Osteocyte (in vitro differentiated cells): ENCODE data around the gene MARCHF10. TPM values are rescaled to one million over a fixed set of nuclear protein-coding genes. Genes with fewer than 3 reads are reported as not detected.

Source experiments
- DNase-seq: peaks from one replicate; pipeline ENCODE4 v3.0.0; 2021; ENCODE audit warnings: mixed read lengths; ENCODE audit not compliant: unreplicated experiment; ENCODE audit errors: extremely low spot score
- H3K27ac Mint-ChIP-seq: one replicate; pipeline ENCODE4 v1.8.0; 2021; ENCODE audit warnings: mild to moderate bottlenecking, mixed read lengths; ENCODE audit not compliant: unreplicated experiment
- H3K27me3 Mint-ChIP-seq: one replicate; pipeline ENCODE4 v1.8.0; 2021; ENCODE audit warnings: mixed read lengths; ENCODE audit not compliant: unreplicated experiment
- H3K36me3 Mint-ChIP-seq: one replicate; pipeline ENCODE4 v1.8.0; 2021; ENCODE audit warnings: mixed read lengths; ENCODE audit not compliant: unreplicated experiment
- H3K4me1 Mint-ChIP-seq: one replicate; pipeline ENCODE4 v1.8.0; 2021; ENCODE audit warnings: mixed read lengths; ENCODE audit not compliant: unreplicated experiment
- H3K4me3 Mint-ChIP-seq: one replicate; pipeline ENCODE4 v1.8.0; 2021; ENCODE audit warnings: mild to moderate bottlenecking, moderate library complexity, mixed read lengths; ENCODE audit not compliant: unreplicated experiment
- H3K9me3 Mint-ChIP-seq: one replicate; pipeline ENCODE4 v1.8.0; 2021; ENCODE audit warnings: mixed read lengths; ENCODE audit not compliant: unreplicated experiment
- CTCF ChIP-seq: fragments of 200-600 bp; sonication (generic); IDR thresholded peaks from 2 replicates; pipeline ENCODE4 v1.5.0; 2021; ENCODE audit warnings: antibody characterized with exemption, mild to moderate bottlenecking, moderate library complexity
- total RNA-seq: library from RNA; stranded (reverse); gene quantifications from 2 replicates; pipeline ENCODE4 v1.2.1, GENCODE V29; 2021

The MARCHF10 gene
- total RNA-seq, 1 donor from 2014 or later: not detected

DNA sequence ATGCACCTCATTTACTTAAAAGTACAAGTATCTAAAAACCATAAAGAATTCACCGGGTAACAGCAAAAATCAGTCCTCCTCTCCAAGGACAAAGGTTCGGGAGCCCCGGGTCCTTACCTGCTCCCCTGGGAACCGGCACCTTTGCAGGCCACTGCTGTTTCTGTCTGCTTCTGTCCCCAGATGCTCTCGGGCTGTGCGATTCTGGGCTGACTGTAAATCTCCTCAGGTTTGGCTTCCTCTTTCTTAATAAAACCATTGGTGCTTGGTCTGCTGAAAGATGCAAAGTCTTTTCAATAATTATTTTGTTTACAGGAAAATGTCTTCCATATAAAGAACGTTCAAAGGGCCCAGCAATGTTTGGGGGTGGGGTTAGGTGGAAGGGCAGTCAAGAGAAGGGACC, 63.9 kb downstream of the MARCHF10 start:
- Mint-ChIP-seq H3K4me1 (peaks cover 9% of the 10 kb centered on the region), H3K27me3 (peaks cover 3% of the 10 kb centered on the region)

DNA sequence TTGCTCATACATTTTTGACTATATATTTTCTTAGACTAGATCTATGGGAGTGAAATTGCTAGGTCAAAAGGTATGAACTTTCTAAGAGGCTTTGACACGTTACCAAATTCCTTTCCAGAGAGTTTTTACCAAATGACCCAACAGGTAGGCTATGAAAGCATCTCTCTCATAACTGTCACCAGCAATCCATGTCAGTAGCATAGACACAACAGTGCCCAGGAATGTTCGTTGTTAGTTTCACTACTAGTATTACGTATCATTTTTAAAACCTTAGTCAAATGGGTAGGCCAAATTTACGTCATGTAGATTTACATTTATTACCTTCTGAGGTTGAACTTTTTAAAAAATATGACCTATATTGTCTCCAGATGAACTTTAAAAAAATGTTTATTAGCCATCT, 66.8 kb downstream of the MARCHF10 start:
- Mint-ChIP-seq H3K27ac (no peak overlapping the region), H3K9me3 (no peaks in the 10 kb centered on the region), H3K4me1 (peaks cover 9% of the 10 kb centered on the region), H3K4me3 (no peak overlapping the region), H3K36me3 (no peaks in the 10 kb centered on the region), H3K27me3 (peaks cover 3% of the 10 kb centered on the region)
- TF ChIP-seq CTCF: no peak
- DNase-seq: no peak

More for the DNA sequence above, 63.9 kb downstream of the MARCHF10 start:
- no peak for DNase-seq
- no peaks in the 10 kb centered on the region for H3K9me3 Mint-ChIP-seq
- no peak overlapping the region for H3K4me3 Mint-ChIP-seq
- TF ChIP-seq CTCF: no peak
- no peak overlapping the region for H3K27ac Mint-ChIP-seq
- no peaks in the 10 kb centered on the region for H3K36me3 Mint-ChIP-seq

DNA sequence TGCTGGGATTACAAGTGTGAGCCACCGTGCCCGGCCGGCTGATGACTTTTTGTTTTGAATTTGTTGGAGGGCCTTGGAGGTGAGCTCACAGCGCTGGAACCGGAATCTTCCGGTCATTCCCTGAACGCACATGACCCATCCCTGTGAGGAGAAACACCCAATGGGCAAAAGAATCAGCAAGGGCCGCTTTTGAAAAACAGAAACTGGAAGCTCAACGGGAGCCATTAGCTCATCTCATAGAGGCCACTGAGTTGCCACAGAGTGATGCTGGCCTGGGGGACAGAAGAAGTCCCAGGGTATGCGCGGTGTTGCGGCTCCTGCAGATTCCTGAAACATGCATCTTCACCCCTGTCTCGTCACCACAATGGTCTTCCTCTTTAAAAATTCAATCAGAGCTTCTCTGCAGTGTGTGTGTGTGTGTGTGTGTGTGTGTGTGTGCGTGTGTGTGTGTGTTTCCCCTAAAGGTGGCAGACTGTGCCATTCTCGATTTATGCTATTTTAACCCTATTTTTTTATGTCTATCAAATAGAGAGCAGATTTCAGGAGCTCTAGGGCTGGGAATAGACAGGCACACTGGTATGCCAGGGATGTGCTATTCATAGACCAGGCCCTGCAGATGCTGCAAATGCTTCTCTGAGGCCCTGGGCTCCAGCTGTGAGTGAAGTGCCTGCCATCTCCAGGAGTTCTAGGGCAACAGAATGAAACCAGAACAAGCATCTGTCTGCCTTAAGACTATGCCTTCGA, 68.3 kb downstream of the MARCHF10 start:
- Mint-ChIP-seq H3K9me3 (no peaks in the 10 kb centered on the region), H3K4me3 (no peak overlapping the region), H3K4me1 (peaks cover 9% of the 10 kb centered on the region), H3K36me3 (no peaks in the 10 kb centered on the region), H3K27me3 (peaks cover 3% of the 10 kb centered on the region), H3K27ac (no peak overlapping the region)
- no peak for TF ChIP-seq CTCF
- no peak for DNase-seq

GRCh38 chr17:62738281-62738680, 69.8 kb downstream of the MARCHF10 start:
- H3K4me3 Mint-ChIP-seq: no peak overlapping the region
- no peaks in the 10 kb centered on the region for H3K9me3 Mint-ChIP-seq
- H3K4me1 Mint-ChIP-seq: peaks cover 9% of the 10 kb centered on the region
- H3K36me3 Mint-ChIP-seq: no peaks in the 10 kb centered on the region
- no peak for TF ChIP-seq CTCF
- no peak overlapping the region for H3K27ac Mint-ChIP-seq
- DNase-seq: no peak
- peaks cover 2% of the 10 kb centered on the region for H3K27me3 Mint-ChIP-seq

DNA sequence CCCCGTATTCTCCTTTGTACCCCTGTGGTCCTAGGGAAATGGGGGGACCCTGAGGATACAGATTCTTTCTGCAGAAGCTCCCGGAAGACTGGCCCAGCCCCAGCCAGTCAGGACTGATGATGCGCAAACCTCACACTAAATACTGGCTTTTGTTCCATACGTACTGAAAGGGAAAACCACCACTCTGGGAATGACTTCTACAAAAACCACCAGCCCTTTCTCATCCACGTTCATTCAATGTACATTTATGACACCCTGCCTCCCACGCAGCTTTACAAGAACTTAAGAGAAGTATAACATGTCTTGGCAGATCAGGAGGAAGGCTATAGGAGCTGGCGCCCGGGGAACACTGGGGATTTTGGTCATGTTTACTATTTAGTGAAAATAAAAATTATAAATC, 70.6 kb downstream of the MARCHF10 start:
- no peak for DNase-seq
- Mint-ChIP-seq H3K27me3 (peaks cover 2% of the 10 kb centered on the region), H3K36me3 (no peaks in the 10 kb centered on the region), H3K27ac (no peak overlapping the region), H3K4me3 (no peak overlapping the region), H3K4me1 (peaks cover 9% of the 10 kb centered on the region), H3K9me3 (no peaks in the 10 kb centered on the region)
- TF ChIP-seq CTCF: no peak
